ENCODE data around the gene HNRNPUL1.

DNA sequence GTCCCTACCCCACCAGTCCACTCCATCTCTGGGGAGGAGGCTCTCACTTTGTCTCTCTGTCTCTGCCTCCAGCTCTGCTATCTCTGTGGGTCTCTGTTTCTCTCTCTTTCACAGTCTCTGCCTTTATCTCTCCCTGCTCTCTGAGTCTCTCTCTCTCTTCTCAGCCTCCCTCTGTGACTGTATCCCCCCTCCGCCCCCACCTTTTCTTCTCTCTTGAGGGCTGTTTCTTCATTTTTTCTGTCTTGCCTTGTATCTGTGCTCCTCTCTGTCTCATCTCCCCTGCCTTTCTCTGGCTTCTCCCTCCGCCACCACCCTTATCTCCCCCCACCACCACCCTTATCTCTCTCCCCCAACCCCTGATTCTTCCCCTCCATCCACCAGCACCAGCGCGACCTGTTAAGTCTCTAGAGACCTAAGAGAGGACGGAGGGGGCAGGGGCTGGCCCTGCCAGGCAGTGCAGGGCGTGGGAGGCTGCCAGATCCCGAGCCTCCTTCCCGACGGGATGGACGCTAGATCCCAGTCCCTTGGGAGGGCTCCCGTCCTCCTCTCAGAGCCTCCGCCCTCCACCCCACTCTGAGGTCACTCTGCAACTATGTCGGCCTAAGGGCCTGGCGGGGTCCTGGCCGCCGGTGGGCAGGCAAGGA lies 44.1 kb upstream of the HNRNPUL1 start:
- TF ChIP-seq ARNT (IDR thresholded peaks at IDR 0.05) (no peak), ZNF384 (IDR thresholded peaks at IDR 0.05) (no peak), SUZ12 (IDR thresholded peaks at IDR 0.05) (no peak), FOXM1 (IDR thresholded peaks at IDR 0.05; ENCODE audit: borderline replicate concordance) (no peak), FOXA1 (IDR thresholded peaks at IDR 0.05) (no peak), BHLHE40 (IDR thresholded peaks at IDR 0.05; ENCODE audit: borderline replicate concordance) (no peak), ELF4 (IDR thresholded peaks at IDR 0.05) (no peak), CTBP1 (IDR thresholded peaks at IDR 0.05; ENCODE audit: borderline replicate concordance) (no peak), SP1 (IDR thresholded peaks at IDR 0.05) (no peak)

Measured in HEK293T (cell line).